AG09319 (cell line): ENCODE data around the gene IQCH.
"Not testable (repeated sequence)": the region's sequence is repeated elsewhere in the genome, so short reads cannot be mapped to it uniquely, and the experiment has no call there.

Experiments
- DNase-seq: peaks from one replicate; pipeline ENCODE4 v3.0.0-alpha.2; 2010; ENCODE audit warnings: low read depth; ENCODE audit errors: extremely low read depth
- CTCF ChIP-seq: IDR thresholded peaks from 2 replicates; pipeline ENCODE4 v1.5.1; 2011; ENCODE audit warnings: low read depth, mild to moderate bottlenecking, inconsistent platforms, low read length, moderate library complexity

Gene IQCH

GRCh38 chr15:67248011-67248505 is 6.5 kb upstream of the IQCH start:
- TF ChIP-seq CTCF, result no peak
- DNase-seq, result no peak

DNA sequence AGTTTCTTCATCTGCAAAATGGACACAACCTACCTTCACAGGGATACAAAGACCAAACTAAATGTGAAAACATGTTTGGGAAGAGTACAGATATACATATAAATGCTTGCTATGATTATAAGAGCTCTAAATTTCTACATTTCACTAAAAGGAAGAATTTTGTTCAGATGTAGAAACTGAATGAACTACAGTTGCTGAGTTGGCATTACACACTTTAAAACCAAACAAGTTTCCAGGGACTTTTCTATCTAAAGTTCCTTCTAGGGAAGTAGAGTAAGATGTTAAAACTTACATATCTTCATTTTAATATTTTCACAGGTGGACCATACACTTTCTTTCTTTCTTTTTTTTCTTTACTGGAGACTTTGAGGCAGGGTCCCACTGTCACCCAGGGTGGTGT is 4.8 kb upstream of the IQCH start:
- no peak for DNase-seq
- no peak for TF ChIP-seq CTCF

DNA sequence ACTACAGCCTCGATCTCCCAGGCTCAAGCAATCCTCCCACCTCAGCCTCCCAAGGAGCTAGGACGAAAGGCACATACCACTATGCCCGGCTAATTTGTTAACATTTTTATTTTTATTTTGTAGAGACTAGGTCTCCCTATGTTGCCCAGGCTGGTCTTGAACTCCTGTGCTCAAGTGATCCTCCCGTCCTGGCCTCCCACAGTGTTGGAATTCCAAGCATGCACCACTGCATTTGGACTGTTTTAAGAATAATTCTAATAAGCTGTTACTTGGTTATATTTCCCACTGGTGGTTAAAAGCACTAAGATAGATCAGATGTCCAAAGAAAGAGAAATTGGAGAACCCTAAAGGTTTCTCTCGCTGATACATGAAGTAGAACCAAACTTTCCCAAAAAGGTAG is 3.3 kb upstream of the IQCH start:
- no peak for DNase-seq
- no peak for TF ChIP-seq CTCF

- no peak for TF ChIP-seq CTCF
- DNase-seq, result no peak
Observed at GRCh38 chr15:67253101-67253500, 1.5 kb upstream of the IQCH start.

GRCh38 chr15:67253549-67254237 is 893 bp upstream of the IQCH start:
- DNase-seq, result no peak
- TF ChIP-seq CTCF, result no peak

DNA sequence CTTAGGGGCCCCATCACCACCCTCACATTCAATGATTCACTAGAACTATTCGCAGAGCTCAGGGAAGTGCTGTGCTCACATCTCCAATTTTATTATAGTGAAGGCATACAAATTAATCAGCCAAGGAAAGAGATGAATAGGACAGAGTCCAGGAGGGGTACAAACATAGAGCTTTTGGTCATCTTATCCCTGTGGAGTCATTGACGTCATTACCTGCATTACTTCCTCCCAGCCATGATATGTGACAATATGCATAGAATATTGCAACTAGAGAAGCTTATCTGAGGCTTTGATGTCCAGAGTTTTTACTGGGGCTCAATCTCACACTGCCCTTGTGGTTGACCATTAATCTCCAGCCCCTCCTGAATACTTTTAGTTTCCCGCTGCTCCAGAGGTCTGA is 1.5 kb downstream of the IQCH start:
- DNase-seq, result no peak
- TF ChIP-seq CTCF, result no peak

DNA sequence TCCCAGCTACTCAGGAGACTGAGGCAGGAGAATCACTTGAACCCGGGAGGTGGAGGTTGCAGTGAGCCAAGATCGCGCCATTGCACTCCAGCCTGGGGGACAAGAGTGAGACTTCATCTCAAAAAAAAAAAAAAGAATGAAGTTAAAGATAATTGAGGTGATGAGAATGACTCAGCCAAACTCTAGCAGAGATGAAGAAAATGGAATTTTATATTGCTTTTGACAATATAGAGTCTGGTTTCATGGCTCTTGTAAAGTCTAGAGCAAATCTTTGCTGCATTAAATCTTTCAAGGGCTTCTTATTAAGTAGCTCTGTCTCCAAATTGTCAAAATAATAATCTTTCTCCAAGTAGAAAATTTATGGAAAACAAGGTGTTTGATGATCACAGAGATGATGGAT is 3.8 kb downstream of the IQCH start:
- DNase-seq, result not testable (repeated sequence)

DNA sequence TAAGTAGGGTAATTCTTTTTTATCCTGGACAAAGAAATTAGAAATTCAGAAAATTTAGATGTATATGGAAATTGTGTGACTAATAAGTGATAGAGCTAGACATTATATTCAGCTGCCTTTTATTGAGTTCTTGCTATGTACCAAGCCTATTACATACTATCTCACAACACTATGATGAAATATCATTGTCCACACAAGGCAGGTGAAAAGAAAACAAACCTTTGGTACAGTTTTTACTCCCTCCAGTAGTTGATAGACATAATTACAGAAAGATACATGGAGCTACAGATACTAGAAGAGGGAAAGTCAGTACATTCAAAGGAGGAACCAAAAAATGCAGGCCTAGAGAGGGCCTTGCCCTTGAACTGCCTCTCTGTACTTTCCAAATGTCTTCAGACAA is 4.8 kb downstream of the IQCH start:
- no peak for TF ChIP-seq CTCF
- DNase-seq, result no peak
